Measurements from ENCODE around the gene C11orf52. TPM values are rescaled to one million over a fixed set of nuclear protein-coding genes. Genes with fewer than 3 reads are reported as not detected.

Gene C11orf52
- total RNA-seq, 1 experiment from 2014 or later = 14.4 TPM

- no peaks in the 10 kb centered on the region for H3K36me3 ChIP-seq (ENCODE audit: control insufficient read depth, insufficient read depth, low read length)
- Mint-ChIP-seq H3K27ac (ENCODE audit: unreplicated experiment) (peak overlapping the region; percentile 53), H3K4me3 (ENCODE audit: unreplicated experiment) (peak overlapping the region; percentile 91), H3K27me3 (ENCODE audit: insufficient read depth, unreplicated experiment) (no peaks in the 10 kb centered on the region), H3K4me1 (ENCODE audit: low read depth, unreplicated experiment) (peaks cover 16% of the 10 kb centered on the region), H3K36me3 (ENCODE audit: insufficient read depth, unreplicated experiment) (peaks cover 38% of the 10 kb centered on the region), H3K9me3 (ENCODE audit: unreplicated experiment) (no peaks in the 10 kb centered on the region)
- H3K4me3 ChIP-seq (ENCODE audit: low read depth, low read length) = peak overlapping the region; percentile 94
- intact Hi-C loops (cut with micrococcal nuclease; ENCODE audit: unreplicated experiment) = loop anchor here (2.0 kb wide), 2 partner anchors 48 to 56 kb away; partner anchors contain the start of gene C11orf52
- H3K27me3 ChIP-seq (replicated peaks; ENCODE audit: control insufficient read depth, insufficient read depth, low read length) = no peaks in the 10 kb centered on the region
- BruUV-seq (replicated peaks) = no TSS peak
- TF ChIP-seq CTCF (IDR thresholded peaks at IDR 0.05; ENCODE audit: insufficient read depth in 1 of 2, low read depth in 1 of 2, low read length in 1 of 2, severe bottlenecking in 1 of 2, unreplicated experiment in 1 of 2) = no peak
- POLR2A ChIA-PET = interaction anchor here (1.6 to 2.2 kb wide), 3 partner anchors 48 to 104 kb away, joined by 7 to 13 read pairs (median 9); partner anchors contain the start of genes C11orf52 and PPP2R1B
- CTCF ChIA-PET = interaction anchor here (0.6 to 2.6 kb wide), 16 partner anchors 10 to 320 kb away, joined by 3 to 31 read pairs (median 5); partner anchors contain the start of genes C11orf52 and PPP2R1B
- no peaks in the 10 kb centered on the region for H3K9me3 ChIP-seq
- H3K4me1 ChIP-seq = 0 out of 2 replicates have a peak, but pooled peaks cover 3% of the 10 kb centered on the region
- no peak for DNase-seq
These were observed 48.2 kb upstream of the C11orf52 start for GRCh38 chr11:111870522-111870885.

GRCh38 chr11:111870886-111871692 lies 47.6 kb upstream of the C11orf52 start, which contains the start of gene ALG9:
Gene ALG9, minus strand, starts transcription at chr11:111871581. Its CDS starts 99 bp downstream, at chr11:111871482.
- Histone ChIP-seq H3K27me3 (replicated peaks; ENCODE audit: control insufficient read depth, insufficient read depth, low read length) (no peaks in the 10 kb centered on the region), H3K9me3 (no peaks in the 10 kb centered on the region), H3K4me3 (ENCODE audit: low read depth, low read length) (peak within 1 kb of the TSS; percentile 94), H3K36me3 (ENCODE audit: control insufficient read depth, insufficient read depth, low read length) (no peaks in the 10 kb centered on the region), H3K4me1 (0 out of 2 replicates have a peak, but pooled peaks cover 3% of the 10 kb centered on the region)
- DNase-seq = peak; percentile 89 to 94
- Mint-ChIP-seq H3K4me3 (ENCODE audit: unreplicated experiment) (peak within 1 kb of the TSS; percentile 91), H3K4me1 (ENCODE audit: low read depth, unreplicated experiment) (peaks cover 16% of the 10 kb centered on the region), H3K27ac (ENCODE audit: unreplicated experiment) (peak within 1 kb of the TSS; percentile 53), H3K27me3 (ENCODE audit: insufficient read depth, unreplicated experiment) (no peaks in the 10 kb centered on the region), H3K36me3 (ENCODE audit: insufficient read depth, unreplicated experiment) (peaks cover 38% of the 10 kb centered on the region), H3K9me3 (ENCODE audit: unreplicated experiment) (no peaks in the 10 kb centered on the region)
- TSS peak; percentile 46 for BruUV-seq (replicated peaks)
- CTCF ChIA-PET = interaction anchor here (0.6 to 2.6 kb wide), 19 partner anchors 9 to 321 kb away, joined by 3 to 31 read pairs (median 5); partner anchors contain the start of genes C11orf52 and PPP2R1B
- POLR2A ChIA-PET = interaction anchor here (1.6 to 2.2 kb wide), 3 partner anchors 48 to 105 kb away, joined by 7 to 13 read pairs (median 9); partner anchors contain the start of genes C11orf52 and PPP2R1B
- peak; percentile 55 to 63 for TF ChIP-seq CTCF (IDR thresholded peaks at IDR 0.05; ENCODE audit: insufficient read depth in 1 of 2, low read depth in 1 of 2, low read length in 1 of 2, severe bottlenecking in 1 of 2, unreplicated experiment in 1 of 2)
- intact Hi-C loops (cut with micrococcal nuclease; ENCODE audit: unreplicated experiment) = loop anchor here (1.0 to 2.0 kb wide), 3 partner anchors 8 to 56 kb away; partner anchors contain the start of genes C11orf52, CFAP68 and FDXACB1

- H3K4me3 ChIP-seq (ENCODE audit: low read depth, low read length) = peak overlapping the region; percentile 94
- H3K4me1 ChIP-seq = 0 out of 2 replicates have a peak, but pooled peaks cover 3% of the 10 kb centered on the region
- no peak for DNase-seq
- Mint-ChIP-seq H3K4me1 (ENCODE audit: low read depth, unreplicated experiment) (peaks cover 16% of the 10 kb centered on the region), H3K27ac (ENCODE audit: unreplicated experiment) (peak overlapping the region; percentile 53), H3K9me3 (ENCODE audit: unreplicated experiment) (no peaks in the 10 kb centered on the region), H3K27me3 (ENCODE audit: insufficient read depth, unreplicated experiment) (no peaks in the 10 kb centered on the region), H3K36me3 (ENCODE audit: insufficient read depth, unreplicated experiment) (peaks cover 32% of the 10 kb centered on the region), H3K4me3 (ENCODE audit: unreplicated experiment) (peak overlapping the region; percentile 91)
- CTCF ChIA-PET = interaction anchor here (0.6 to 2.6 kb wide), 12 partner anchors 8 to 145 kb away, joined by 4 to 31 read pairs (median 5); partner anchors contain the start of genes C11orf52 and PPP2R1B
- BruUV-seq (replicated peaks) = TSS peak; percentile 49
- H3K9me3 ChIP-seq = no peaks in the 10 kb centered on the region
- intact Hi-C loops (cut with micrococcal nuclease; ENCODE audit: unreplicated experiment) = loop anchor here (1.0 to 2.0 kb wide), 3 partner anchors 8 to 55 kb away; partner anchors contain the start of genes C11orf52, CFAP68 and FDXACB1
- H3K36me3 ChIP-seq (ENCODE audit: control insufficient read depth, insufficient read depth, low read length) = no peaks in the 10 kb centered on the region
- TF ChIP-seq CTCF (IDR thresholded peaks at IDR 0.05; ENCODE audit: insufficient read depth in 1 of 2, low read depth in 1 of 2, low read length in 1 of 2, severe bottlenecking in 1 of 2, unreplicated experiment in 1 of 2) = no peak
- POLR2A ChIA-PET = interaction anchor here (1.6 to 2.2 kb wide), 3 partner anchors 47 to 105 kb away, joined by 7 to 13 read pairs (median 9); partner anchors contain the start of genes C11orf52 and PPP2R1B
- no peaks in the 10 kb centered on the region for H3K27me3 ChIP-seq (replicated peaks; ENCODE audit: control insufficient read depth, insufficient read depth, low read length)
These were observed 47.0 kb upstream of the C11orf52 start for GRCh38 chr11:111871693-111872161.

All from Caco-2 (cell line).